ENCODE data around the gene MYO1B. TPM values are rescaled to one million over a fixed set of nuclear protein-coding genes. Genes with fewer than 3 reads are reported as not detected.

Gene MYO1B
- total and polyA plus RNA-seq, 8 donors = 136 to 305 (median 197) TPM

DNA sequence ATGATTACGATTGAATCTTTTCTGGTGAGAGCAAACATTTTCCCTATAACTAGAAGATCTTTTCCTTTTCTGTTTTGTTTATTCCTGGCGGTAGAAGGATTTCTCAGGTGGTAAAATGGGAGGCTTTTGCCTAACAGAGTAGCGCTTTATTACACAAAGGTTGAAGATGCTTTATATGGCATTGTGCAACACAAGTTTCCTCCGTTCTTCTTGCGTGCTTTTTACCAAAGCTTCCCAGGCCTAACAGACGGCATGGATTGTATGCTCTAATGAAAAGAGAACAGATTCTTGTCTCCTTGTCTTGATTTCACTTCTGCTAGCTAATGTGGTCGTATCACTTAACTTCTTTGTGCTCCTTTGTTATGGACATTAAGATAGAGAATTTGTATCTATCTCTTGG is 43.8 kb downstream of the MYO1B start:
- Histone ChIP-seq H3K4me1 (peaks cover 8% of the 10 kb centered on the region in 2 donors), H3K36me3 (peaks cover 0 to 7% of the 10 kb centered on the region in 2 donors), H3K4me3 (no peak overlapping the region), H3K9me3 (no peaks in the 10 kb centered on the region), H3K27ac (no peak overlapping the region), H3K27me3 (no peaks in the 10 kb centered on the region)
- ATAC-seq = no peak
- TF ChIP-seq, protein P1, sequence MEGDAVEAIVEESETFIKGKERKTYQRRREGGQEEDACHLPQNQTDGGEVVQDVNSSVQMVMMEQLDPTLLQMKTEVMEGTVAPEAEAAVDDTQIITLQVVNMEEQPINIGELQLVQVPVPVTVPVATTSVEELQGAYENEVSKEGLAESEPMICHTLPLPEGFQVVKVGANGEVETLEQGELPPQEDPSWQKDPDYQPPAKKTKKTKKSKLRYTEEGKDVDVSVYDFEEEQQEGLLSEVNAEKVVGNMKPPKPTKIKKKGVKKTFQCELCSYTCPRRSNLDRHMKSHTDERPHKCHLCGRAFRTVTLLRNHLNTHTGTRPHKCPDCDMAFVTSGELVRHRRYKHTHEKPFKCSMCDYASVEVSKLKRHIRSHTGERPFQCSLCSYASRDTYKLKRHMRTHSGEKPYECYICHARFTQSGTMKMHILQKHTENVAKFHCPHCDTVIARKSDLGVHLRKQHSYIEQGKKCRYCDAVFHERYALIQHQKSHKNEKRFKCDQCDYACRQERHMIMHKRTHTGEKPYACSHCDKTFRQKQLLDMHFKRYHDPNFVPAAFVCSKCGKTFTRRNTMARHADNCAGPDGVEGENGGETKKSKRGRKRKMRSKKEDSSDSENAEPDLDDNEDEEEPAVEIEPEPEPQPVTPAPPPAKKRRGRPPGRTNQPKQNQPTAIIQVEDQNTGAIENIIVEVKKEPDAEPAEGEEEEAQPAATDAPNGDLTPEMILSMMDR (IDR thresholded peaks at IDR 0.05) = no peak
- intact Hi-C loops (cut with DNase I) = no loop called here
- DNase-seq = no peak

DNA sequence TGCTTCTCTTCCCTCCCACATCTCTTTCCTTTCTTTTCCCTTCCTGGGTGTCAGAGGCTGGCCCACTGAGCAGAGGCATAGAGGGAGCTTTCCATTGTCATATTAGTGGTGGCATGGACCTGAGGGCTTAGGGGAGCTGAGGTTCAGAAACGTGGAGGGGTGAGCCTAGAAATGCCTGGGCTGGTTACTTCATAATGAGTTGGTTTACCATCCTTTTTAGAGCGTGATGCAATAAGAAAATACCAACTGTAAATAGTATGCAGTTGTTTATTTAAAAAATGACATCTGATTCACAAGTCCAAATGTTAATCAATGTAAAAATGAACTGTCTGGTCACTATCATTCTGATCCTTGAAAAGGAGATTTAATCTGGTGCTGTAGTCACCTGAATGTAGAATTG is 46.3 kb downstream of the MYO1B start:
- intact Hi-C loops (cut with DNase I) = no loop called here
- TF ChIP-seq, protein P1 (IDR thresholded peaks at IDR 0.05) = no peak

DNA sequence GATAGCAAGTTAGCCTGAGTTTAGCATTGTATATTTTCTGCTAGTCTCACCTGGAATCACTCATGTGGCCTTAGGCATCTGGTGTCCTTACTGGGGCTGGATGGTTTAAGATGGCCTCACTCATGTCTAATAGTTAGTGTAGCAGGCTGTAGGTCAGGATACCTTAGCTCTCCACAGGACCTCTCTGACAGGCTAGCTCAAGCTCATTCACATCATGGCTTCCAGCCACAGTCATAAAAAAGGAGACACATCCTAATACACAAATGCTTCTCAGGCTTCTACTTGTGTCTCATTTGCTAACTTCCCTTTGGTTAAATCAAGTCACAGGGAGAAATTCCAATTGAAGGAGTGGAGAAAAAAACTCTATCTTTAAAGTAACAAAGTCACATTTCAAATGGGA is 47.7 kb downstream of the MYO1B start:
- Histone ChIP-seq H3K27me3 (no peaks in the 10 kb centered on the region), H3K9me3 (no peaks in the 10 kb centered on the region), H3K36me3 (no peaks in the 10 kb centered on the region), H3K4me3 (no peak overlapping the region), H3K4me1 (peaks cover 12 to 18% of the 10 kb centered on the region in 2 donors), H3K27ac (no peak overlapping the region)
- TF ChIP-seq, protein P1 (IDR thresholded peaks at IDR 0.05) = no peak
- intact Hi-C loops (cut with DNase I) = no loop called here
- ATAC-seq (no peak), DNase-seq (no peak)

More for the DNA sequence above, 46.3 kb downstream of the MYO1B start:
- DNase-seq (no peak), ATAC-seq (peak; percentile 17)
- no peak overlapping the region for H3K4me3 ChIP-seq
- no peaks in the 10 kb centered on the region for H3K36me3 ChIP-seq
- H3K27ac ChIP-seq = no peak overlapping the region
- no peaks in the 10 kb centered on the region for H3K27me3 ChIP-seq
- no peaks in the 10 kb centered on the region for H3K9me3 ChIP-seq
- H3K4me1 ChIP-seq = peaks cover 8% of the 10 kb centered on the region in 2 donors

DNA sequence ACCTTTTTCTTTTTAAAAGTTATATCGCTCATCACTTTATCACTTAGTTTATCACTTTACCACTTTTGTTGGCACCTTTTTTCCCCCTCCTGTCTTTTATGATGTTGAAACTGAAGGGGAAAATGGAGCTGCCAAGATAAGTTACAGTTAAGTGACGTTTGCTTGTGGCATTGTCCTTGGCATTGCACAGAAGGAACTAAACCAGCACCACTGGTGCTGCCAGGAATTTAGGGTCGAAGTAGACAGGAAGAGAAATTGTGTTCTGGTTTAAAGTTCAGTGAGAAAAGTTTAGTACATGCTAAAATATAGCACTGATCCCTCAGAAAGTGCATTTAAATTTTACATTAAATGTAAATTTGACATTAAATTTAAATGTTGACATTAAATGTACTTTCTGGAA is 49.9 kb downstream of the MYO1B start:
- no peaks in the 10 kb centered on the region for H3K27me3 ChIP-seq
- peaks cover 12 to 18% of the 10 kb centered on the region in 2 donors for H3K4me1 ChIP-seq
- no peaks in the 10 kb centered on the region for H3K36me3 ChIP-seq
- H3K27ac ChIP-seq = no peak overlapping the region
- ATAC-seq (no peak), DNase-seq (no peak)
- TF ChIP-seq, protein P1 (IDR thresholded peaks at IDR 0.05) = no peak
- no peak overlapping the region for H3K4me3 ChIP-seq
- H3K9me3 ChIP-seq = no peaks in the 10 kb centered on the region
- intact Hi-C loops (cut with DNase I) = no loop called here

DNA sequence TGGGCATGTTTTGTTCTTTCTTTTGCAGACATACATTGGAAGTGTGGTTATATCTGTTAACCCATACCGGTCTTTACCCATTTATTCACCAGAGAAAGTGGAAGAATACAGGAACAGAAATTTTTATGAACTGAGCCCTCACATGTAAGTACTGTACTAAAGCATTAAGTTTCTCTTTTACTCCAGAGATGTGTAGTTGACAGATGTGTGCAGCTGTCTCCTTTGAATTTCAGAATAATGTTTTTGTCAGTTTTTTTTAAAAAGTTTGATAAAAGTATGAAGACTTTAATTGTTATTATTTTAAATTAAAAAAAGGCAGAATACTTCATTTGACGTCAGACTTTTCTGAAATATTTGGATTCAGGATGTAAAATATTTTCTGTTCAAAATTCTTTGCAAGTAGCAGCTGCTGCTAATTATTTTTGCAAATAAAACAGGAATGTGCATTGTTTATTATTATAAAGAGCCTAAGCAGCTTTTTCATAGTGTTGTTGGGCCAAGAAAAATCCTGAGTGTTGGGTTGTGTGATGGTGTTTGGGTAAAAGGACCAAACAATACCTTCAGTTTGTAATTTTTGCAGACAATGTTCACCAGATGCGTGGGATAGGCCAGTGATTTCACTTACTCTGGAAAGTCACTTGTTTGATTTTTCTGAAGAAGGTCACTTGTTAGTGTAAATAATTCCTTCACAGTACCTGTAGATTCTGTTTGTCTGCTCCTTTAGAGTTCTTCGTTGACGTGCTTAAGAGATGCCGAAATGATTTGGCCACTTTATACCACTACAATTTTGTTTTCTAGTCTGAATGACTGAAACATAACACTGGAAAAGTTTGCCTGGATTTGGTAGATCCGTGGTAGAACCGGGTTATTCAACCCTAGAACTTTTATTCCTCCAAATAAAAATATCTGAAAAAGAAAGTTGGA is 51.1 kb downstream of the MYO1B start:
- Histone ChIP-seq H3K36me3 (no peaks in the 10 kb centered on the region), H3K27ac (peak overlapping the region; percentile 9 to 47), H3K27me3 (no peaks in the 10 kb centered on the region), H3K4me3 (no peak overlapping the region), H3K4me1 (peaks cover 8 to 12% of the 10 kb centered on the region in 2 donors), H3K9me3 (no peaks in the 10 kb centered on the region)
- intact Hi-C loops (cut with DNase I) = no loop called here
- TF ChIP-seq, protein P1 (IDR thresholded peaks at IDR 0.05) = no peak
- ATAC-seq (peak; percentile 73), DNase-seq (no peak)

All from left lung (tissue), 10 donors.